ENCODE results near the gene ZNF541.

DNA sequence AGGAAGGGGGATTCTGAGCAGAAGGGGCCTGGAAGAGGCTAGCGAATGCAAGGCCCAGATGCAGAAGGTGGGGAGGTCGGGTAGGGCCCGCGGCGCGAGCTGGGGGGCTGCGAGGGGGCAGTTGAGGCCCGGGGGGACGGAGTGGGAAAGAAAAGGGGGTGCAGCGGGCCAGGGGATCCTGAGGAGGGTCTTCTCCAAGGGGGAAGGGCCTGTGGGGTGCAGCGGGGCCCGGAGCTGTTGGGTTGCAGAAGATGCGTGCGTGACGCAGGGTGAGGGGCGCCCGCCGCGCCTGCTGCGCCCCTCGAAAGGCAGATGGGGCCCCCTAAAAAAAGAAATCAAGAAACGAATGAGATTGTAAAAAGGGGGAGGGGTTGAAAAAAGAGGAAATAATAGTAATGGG lies 313 bp downstream of the ZNF541 start:
- TF ChIP-seq ZNF274 (IDR thresholded peaks at IDR 0.05; ENCODE audit: low read depth, low read length): no peak
- no peak for TF ChIP-seq SUZ12 (IDR thresholded peaks at IDR 0.05; ENCODE audit: extremely low read depth, insufficient read depth, insufficient read length)
- TF ChIP-seq YY1 (IDR thresholded peaks at IDR 0.05; ENCODE audit: insufficient read depth, insufficient read length): no peak
